ENCODE results near the gene CHRNA3.

Gene CHRNA3

GRCh38 chr15:78620527-78621421 lies at the start of gene CHRNA3:
CHRNA3 (minus strand) TSS chr15:78620996; CDS start chr15:78620794, 202 bp downstream.
- H3K36me3 ChIP-seq = peaks cover 64% of the 10 kb centered on the region
- H3K9me3 ChIP-seq (ENCODE audit: severe bottlenecking) = no peaks in the 10 kb centered on the region
- H3K27ac ChIP-seq = peak within 1 kb of the TSS; percentile 95
- H3K27me3 ChIP-seq (ENCODE audit: insufficient read depth, low read depth, severe bottlenecking) = no peaks in the 10 kb centered on the region
- DNase-seq = peak; percentile 45
- H3K4me3 ChIP-seq (ENCODE audit: low read depth, low read length) = peak within 1 kb of the TSS; percentile 68
- TF ChIP-seq CTCF (IDR thresholded peaks at IDR 0.05; ENCODE audit: low read depth, low read length) = no peak

- Histone ChIP-seq H3K36me3 (no peaks in the 10 kb centered on the region), H3K9me3 (ENCODE audit: severe bottlenecking) (peaks cover 3% of the 10 kb centered on the region), H3K27ac (peak overlapping the region; percentile 19), H3K27me3 (ENCODE audit: insufficient read depth, low read depth, severe bottlenecking) (no peaks in the 10 kb centered on the region), H3K4me3 (ENCODE audit: low read depth, low read length) (no peak overlapping the region)
- DNase-seq = no peak
- no peak for TF ChIP-seq CTCF (IDR thresholded peaks at IDR 0.05; ENCODE audit: low read depth, low read length)
Measured at GRCh38 chr15:78668987-78669386, 48.2 kb upstream of the CHRNA3 start.

GRCh38 chr15:78667578-78668236 lies 46.9 kb upstream of the CHRNA3 start:
- Histone ChIP-seq H3K36me3 (no peaks in the 10 kb centered on the region), H3K27me3 (ENCODE audit: insufficient read depth, low read depth, severe bottlenecking) (no peaks in the 10 kb centered on the region), H3K27ac (0 out of 2 replicates have a peak overlapping the region, but pooled peaks have one; percentile 11), H3K4me3 (ENCODE audit: low read depth, low read length) (no peak overlapping the region), H3K9me3 (ENCODE audit: severe bottlenecking) (peaks cover 3% of the 10 kb centered on the region)
- no peak for DNase-seq
- TF ChIP-seq CTCF (IDR thresholded peaks at IDR 0.05; ENCODE audit: low read depth, low read length) = no peak

GRCh38 chr15:78666010-78666409 lies 45.2 kb upstream of the CHRNA3 start:
- DNase-seq = no peak
- H3K27me3 ChIP-seq (ENCODE audit: insufficient read depth, low read depth, severe bottlenecking) = no peaks in the 10 kb centered on the region
- no peak overlapping the region; the same call in 1 of the 2 replicates for H3K27ac ChIP-seq
- peaks cover 3% of the 10 kb centered on the region for H3K9me3 ChIP-seq (ENCODE audit: severe bottlenecking)
- no peak for TF ChIP-seq CTCF (IDR thresholded peaks at IDR 0.05; ENCODE audit: low read depth, low read length)
- no peak overlapping the region for H3K4me3 ChIP-seq (ENCODE audit: low read depth, low read length)
- no peaks in the 10 kb centered on the region for H3K36me3 ChIP-seq

GRCh38 chr15:78663703-78664102 lies 42.9 kb upstream of the CHRNA3 start:
- no peaks in the 10 kb centered on the region for H3K27me3 ChIP-seq (ENCODE audit: insufficient read depth, low read depth, severe bottlenecking)
- TF ChIP-seq CTCF (IDR thresholded peaks at IDR 0.05; ENCODE audit: low read depth, low read length) = no peak
- no peak overlapping the region for H3K4me3 ChIP-seq (ENCODE audit: low read depth, low read length)
- DNase-seq = no peak
- no peaks in the 10 kb centered on the region for H3K36me3 ChIP-seq
- H3K9me3 ChIP-seq (ENCODE audit: severe bottlenecking) = peaks cover 3% of the 10 kb centered on the region
- peak overlapping the region; percentile 50 for H3K27ac ChIP-seq
